IMR-90 (cell line): Measurements from ENCODE around the gene TRIM32. TPM values are rescaled to one million over a fixed set of nuclear protein-coding genes. Genes with fewer than 3 reads are reported as not detected.

Source experiments
- ATAC-seq: fragments of 200-7000 bp; cut with Tn5 transposase; 2 replicates; pipeline ENCODE4 v1.9.1; 2020; ENCODE audit warnings: low read depth, mild to moderate bottlenecking, moderate library complexity
- BruUV-seq: library from RNA; stranded (reverse); fragments of 400-500 nt; replicated peaks from 2 replicates; lab custom pipeline; 2021; lab: Mats Ljungman, UMichigan
- CTCF ChIA-PET: fragments of 300-600 bp; formaldehyde crosslinking; extraction: SDS; loops from one replicate; lab custom pipeline; 2021; ENCODE audit warnings: antibody characterized with exemption; lab: Yijun Ruan, JAX
- POLR2A ChIA-PET: fragments of 300-600 bp; sonication (Branson Sonifier 250); formaldehyde crosslinking; loops from one replicate; lab custom pipeline; 2022; ENCODE audit warnings: antibody characterized with exemption; ENCODE audit not compliant: unreplicated experiment; lab: Charles Lee
- DNase-seq: peaks from one replicate; pipeline ENCODE4 v3.0.0; 2013
- H2AFZ ChIP-seq: replicated peaks from 2 replicates; pipeline ENCODE3; 2013; ENCODE audit warnings: low read length, mild to moderate bottlenecking; ENCODE audit not compliant: poor library complexity
- H2AK5ac ChIP-seq: 2 replicates; pipeline ENCODE4 v1.6.1; 2013; ENCODE audit warnings: low read depth, low read length, inconsistent platforms
- H2AK9ac ChIP-seq: replicated peaks from 2 replicates; pipeline ENCODE3; 2013; ENCODE audit warnings: mild to moderate bottlenecking, low read depth, low read length, moderate library complexity; ENCODE audit not compliant: poor library complexity
- H2BK120ac ChIP-seq: 2 replicates; pipeline ENCODE4 v1.6.1; 2013; ENCODE audit warnings: low read depth, low read length, inconsistent platforms
- H2BK15ac ChIP-seq: 3 replicates; pipeline ENCODE4 v1.6.1; 2013; ENCODE audit warnings: low read depth, low read length, inconsistent platforms
- H2BK20ac ChIP-seq: 2 replicates; pipeline ENCODE4 v1.6.1; 2013; ENCODE audit warnings: low read depth, mild to moderate bottlenecking, inconsistent platforms, low read length, moderate library complexity
- H2BK5ac ChIP-seq: 2 replicates; pipeline ENCODE4 v1.6.1; 2013; ENCODE audit warnings: mild to moderate bottlenecking, low read depth, low read length, inconsistent platforms; ENCODE audit not compliant: poor library complexity, severe bottlenecking
- H3K14ac ChIP-seq: replicated peaks from 2 replicates; pipeline ENCODE4 v1.6.1; 2013; ENCODE audit warnings: low read depth, low read length, inconsistent platforms
- H3K18ac ChIP-seq: 2 replicates; pipeline ENCODE4 v1.6.1; 2013; ENCODE audit warnings: low read depth, low read length, control low read depth
- H3K23ac ChIP-seq: 2 replicates; pipeline ENCODE4 v1.6.1; 2013; ENCODE audit warnings: low read depth, low read length, inconsistent platforms
- H3K27ac ChIP-seq: 2 replicates; pipeline ENCODE4 v1.5.1; 2013; ENCODE audit warnings: mild to moderate bottlenecking, control low read depth, low read length; ENCODE audit not compliant: insufficient read depth
- H3K27me3 ChIP-seq: 2 replicates; pipeline ENCODE4 v1.6.1; 2013; ENCODE audit warnings: low read length; ENCODE audit not compliant: control insufficient read depth, insufficient read depth
- H3K36me3 ChIP-seq: 2 replicates; pipeline ENCODE4 v1.6.1; 2013; ENCODE audit warnings: low read length, mixed read lengths; ENCODE audit not compliant: control insufficient read depth, insufficient read depth
- H3K4ac ChIP-seq: 2 replicates; pipeline ENCODE4 v1.6.1; 2013; ENCODE audit warnings: low read depth, low read length, inconsistent platforms
- H3K4me1 ChIP-seq: 2 replicates; pipeline ENCODE4 v1.6.1; 2013; ENCODE audit warnings: low read length, mixed read lengths; ENCODE audit not compliant: control insufficient read depth, insufficient read depth
- H3K4me2 ChIP-seq: 2 replicates; pipeline ENCODE4 v1.6.1; 2013; ENCODE audit warnings: low read depth, mild to moderate bottlenecking, control low read depth, low read length, moderate library complexity
- H3K4me3 ChIP-seq: 2 replicates; pipeline ENCODE4 v1.5.1; 2013; ENCODE audit warnings: low read depth, mild to moderate bottlenecking, control low read depth, low read length, moderate library complexity; ENCODE audit not compliant: insufficient read depth
- H3K56ac ChIP-seq: 2 replicates; pipeline ENCODE4 v1.6.1; 2013; ENCODE audit warnings: low read length, inconsistent platforms; ENCODE audit not compliant: insufficient read depth; ENCODE audit errors: extremely low read depth
- H3K79me1 ChIP-seq, 2 experiments: 2 replicates each; pipeline ENCODE4 v1.6.1; 2013; ENCODE audit warnings: low read length in 2 of 2, inconsistent platforms in 1 of 2, low read depth in 1 of 2
- H3K9ac ChIP-seq: 2 replicates; pipeline ENCODE4 v1.6.1; 2013; ENCODE audit warnings: low read depth, low read length, control low read depth
- H3K9me1 ChIP-seq: 2 replicates; pipeline ENCODE4 v1.6.1; 2013; ENCODE audit warnings: low read length, inconsistent platforms; ENCODE audit not compliant: insufficient read depth
- H3K9me3 ChIP-seq: 2 replicates; pipeline ENCODE4 v1.6.1; 2013; ENCODE audit warnings: low read length; ENCODE audit not compliant: control insufficient read depth, insufficient read depth
- H4K20me1 ChIP-seq: 2 replicates; pipeline ENCODE4 v1.6.1; 2013; ENCODE audit warnings: low read length, inconsistent platforms; ENCODE audit not compliant: insufficient read depth
- H4K5ac ChIP-seq: 2 replicates; pipeline ENCODE4 v1.6.1; 2013; ENCODE audit warnings: mild to moderate bottlenecking, low read depth, low read length, control low read depth
- H4K8ac ChIP-seq, 2 experiments: 2 replicates each; pipeline ENCODE4 v1.6.1; 2013; ENCODE audit warnings: low read depth in 2 of 2, low read length in 2 of 2, control low read depth in 1 of 2, inconsistent platforms in 1 of 2
- H4K91ac ChIP-seq: 2 replicates; pipeline ENCODE4 v1.6.1; 2013; ENCODE audit warnings: low read depth, low read length, inconsistent platforms; ENCODE audit not compliant: insufficient read depth
- NFE2L2 ChIP-seq: fragments of 150-350 bp; IDR thresholded peaks from 2 replicates; pipeline ENCODE4 v1.6.1; 2016; ENCODE audit warnings: low read depth, mild to moderate bottlenecking, low read length
- RCOR1 ChIP-seq: IDR thresholded peaks from 2 replicates; pipeline ENCODE4 v1.6.1; 2012; ENCODE audit warnings: mild to moderate bottlenecking, low read length, improper control_type of control experiment; ENCODE audit not compliant: insufficient replicate concordance
- whole genome bisulfite sequencing, 2 experiments: methylation state at CpG; one replicate each; pipeline versions ENCODE4 v1.1.5 to v1.1.7; 2013; ENCODE audit warnings: missing lambda C conversion rate in 2 of 2; ENCODE audit not compliant: insufficient read length in 1 of 2; ENCODE audit errors: extremely low coverage in 2 of 2; 5-methylcytosine and 5-hydroxymethylcytosine counted together
- dilution Hi-C: fragments of 300-500 bp; cut with HindIII; formaldehyde crosslinking; loops from one replicate; pipeline ENCODE4 v1.14.3; 2018; ENCODE audit warnings: low sequenced_read_pairs; ENCODE audit not compliant: unreplicated experiment
- in situ Hi-C: fragments of 300-500 bp; cut with MboI; formaldehyde crosslinking; loops from 3 replicates; pipeline ENCODE4 v1.14.3; 2019; ENCODE audit warnings: low sequenced_read_pairs, inconsistent platforms, mixed read lengths
- intact Hi-C: fragments of 100-400 bp; cut with micrococcal nuclease; formaldehyde crosslinking; loops from 2 replicates; pipeline ENCODE4 v1.10.0; 2022
- polyA plus RNA-seq, 3 experiments: library from polyadenylated mRNA; depleted of rRNA; stranded (reverse); fragments of >200 nt; gene quantifications; 2 replicates each; pipeline ENCODE4 v1.2.3, GENCODE V29; 2012; ENCODE audit warnings: low replicate concordance in 1 of 3
- total RNA-seq: library from RNA; depleted of rRNA; stranded (reverse); fragments of >200 nt; gene quantifications from 2 replicates; pipeline ENCODE4 v1.2.3, GENCODE V29; 2012

Gene TRIM32
- total and polyA plus RNA-seq, 2 of the 4 experiments (the other 2 are of a cell fraction): 12.8 to 31.0 TPM

DNA sequence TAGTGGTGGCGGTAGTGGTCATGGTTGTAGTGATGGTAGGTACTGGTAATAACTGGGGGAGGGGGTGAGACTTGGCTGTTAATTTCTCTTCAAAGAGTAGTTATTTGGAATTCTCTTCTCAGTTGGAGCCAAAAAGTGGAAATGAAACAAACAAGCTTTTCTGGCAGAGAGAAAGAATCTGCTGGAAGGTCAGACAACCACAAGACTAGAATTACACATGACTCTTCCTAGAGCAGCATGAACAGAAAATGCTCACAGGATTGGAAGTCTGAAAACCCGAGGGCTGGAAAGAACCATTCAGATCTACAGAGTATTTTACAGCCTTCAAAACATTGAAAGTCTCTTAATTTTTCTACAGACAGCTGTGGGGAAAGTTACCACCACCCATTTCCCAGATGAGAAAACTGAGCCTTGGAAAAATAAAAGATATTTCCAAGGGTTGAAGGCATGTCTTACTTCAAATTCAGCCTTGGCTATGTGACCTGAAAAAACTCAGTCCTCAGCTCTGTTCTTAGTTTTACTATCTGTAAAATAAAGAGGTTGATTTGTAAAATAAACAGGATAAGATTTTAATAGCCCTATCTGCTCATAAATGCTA lies 42.9 kb upstream of the TRIM32 start:
- DNase-seq (peak; percentile 75), ATAC-seq (peak; percentile 71)
- Histone ChIP-seq H3K27me3 (no peaks in the 10 kb centered on the region), H2BK20ac (no peak overlapping the region), H3K18ac (peak overlapping the region; percentile 94), H3K79me1 (no peaks in the 10 kb centered on the region), H4K91ac (no peak overlapping the region), H2AFZ (no peak overlapping the region), H3K9me1 (no peaks in the 10 kb centered on the region), H3K4ac (no peak overlapping the region), H3K14ac (0 out of 2 replicates have a peak overlapping the region, but pooled peaks have one; percentile 1), H2BK120ac (no peak overlapping the region), H3K9me3 (no peaks in the 10 kb centered on the region), H4K5ac (peak overlapping the region; percentile 96), H4K8ac (no peak overlapping the region), H3K4me3 (no peak overlapping the region), H3K36me3 (no peaks in the 10 kb centered on the region), H3K4me2 (peak overlapping the region; percentile 78), H3K56ac (no peak overlapping the region), H4K20me1 (no peaks in the 10 kb centered on the region), H2BK5ac (no peak overlapping the region), H2AK5ac (no peak overlapping the region), H3K27ac (peak overlapping the region; percentile 52; the same call in 1 of the 2 replicates), H2AK9ac (no peak overlapping the region), H2BK15ac (no peak overlapping the region), H3K4me1 (peaks cover 6% of the 10 kb centered on the region), H3K9ac (no peak overlapping the region), H3K23ac (no peak overlapping the region)
- ChIA-PET CTCF (no interaction called here), POLR2A (no interaction called here)
- in situ Hi-C loops: no loop called here
- dilution Hi-C loops: no loop called here
- 40% methylated on average over 1 of the region's 2 CpGs; no CpG with 5 or more reads in 1 of the 2 experiments for WGBS, 2 experiments
- intact Hi-C loops: loop anchor here (10.0 kb wide), 2 partner anchors 269 to 489 kb away; partner anchors contain the start of gene PAPPA
- BruUV-seq: no TSS peak
- TF ChIP-seq NFE2L2 (no peak), RCOR1 (peak; percentile 21)
